KMS-11 (cell line): Measurements from ENCODE around the gene AKR1C2.
"Not testable (repeated sequence)": the region's sequence is repeated elsewhere in the genome, so short reads cannot be mapped to it uniquely, and the experiment has no call there.

Experiments used
- H2AFZ ChIP-seq: fragments of 200-600 bp; sonication (generic); 2 replicates; pipeline ENCODE4 v1.6.1; 2016; ENCODE audit warnings: antibody characterized with exemption, mixed run types, low read depth
- H3K27ac ChIP-seq: fragments of 200-600 bp; sonication (generic); 2 replicates; pipeline ENCODE4 v1.6.1; 2016; ENCODE audit warnings: mild to moderate bottlenecking, mixed run types
- H3K27me3 ChIP-seq: fragments of 200-600 bp; sonication (generic); 2 replicates; pipeline ENCODE4 v1.6.1; 2017; ENCODE audit warnings: mild to moderate bottlenecking, low read depth, mixed run types, moderate library complexity; ENCODE audit not compliant: insufficient read depth
- H3K36me3 ChIP-seq: fragments of 200-600 bp; sonication (generic); 2 replicates; pipeline ENCODE4 v1.6.1; 2017; ENCODE audit warnings: mild to moderate bottlenecking, mixed run types; ENCODE audit not compliant: insufficient read depth
- H3K4me1 ChIP-seq: fragments of 200-600 bp; sonication (generic); 2 replicates; pipeline ENCODE4 v1.6.1; 2016; ENCODE audit warnings: mild to moderate bottlenecking, low read depth, mixed run types; ENCODE audit not compliant: poor library complexity, severe bottlenecking
- H3K4me2 ChIP-seq: fragments of 200-600 bp; sonication (generic); 2 replicates; pipeline ENCODE4 v1.7.0; 2016; ENCODE audit warnings: mild to moderate bottlenecking, mixed run types
- H3K4me3 ChIP-seq: fragments of 200-600 bp; sonication (generic); IDR thresholded peaks from 2 replicates; pipeline ENCODE4 v1.6.1; 2017; ENCODE audit warnings: low read depth, low read length, mixed read lengths; ENCODE audit not compliant: insufficient read depth
- H3K79me2 ChIP-seq: fragments of 200-600 bp; sonication (generic); 2 replicates; pipeline ENCODE4 v1.6.1; 2016; ENCODE audit warnings: low read depth, mixed run types; ENCODE audit not compliant: insufficient read depth
- H3K9ac ChIP-seq: fragments of 200-600 bp; sonication (generic); 2 replicates; pipeline ENCODE4 v1.6.1; 2016; ENCODE audit warnings: mild to moderate bottlenecking, mixed run types
- H4K20me1 ChIP-seq: fragments of 200-600 bp; sonication (generic); 2 replicates; pipeline ENCODE4 v1.6.1; 2016; ENCODE audit warnings: mild to moderate bottlenecking, mixed run types; ENCODE audit not compliant: insufficient read depth
- TF ChIP-seq, protein P1 (sequence below): fragments of 200-600 bp; sonication (generic); conservative IDR thresholded peaks from 2 replicates; pipeline ENCODE4 v1.6.1; 2017; ENCODE audit warnings: low read depth, mild to moderate bottlenecking, antibody characterized with exemption, low read length, moderate library complexity, mixed read lengths

Gene AKR1C2

DNA sequence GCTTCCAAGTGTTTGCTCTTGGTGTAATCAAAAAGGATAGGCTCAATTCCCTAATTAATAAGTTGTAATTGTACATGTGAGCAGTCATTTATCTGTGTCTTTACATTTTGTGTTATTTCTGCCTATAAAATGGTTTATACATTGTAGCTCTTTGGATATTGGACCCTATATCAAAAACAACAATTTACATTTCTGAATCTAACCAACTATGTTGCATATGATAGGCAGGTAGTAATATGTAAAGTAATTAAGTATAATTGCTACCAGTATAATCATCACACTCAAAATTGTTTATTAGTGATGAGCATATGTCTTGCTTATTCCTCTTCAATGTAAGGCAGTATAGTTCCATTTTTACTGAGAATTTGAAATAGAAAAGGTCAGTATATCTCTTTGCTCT is 26.6 kb downstream of the AKR1C2 start:
- H3K79me2 ChIP-seq, result no peaks in the 10 kb centered on the region
- no peak overlapping the region for H3K27ac ChIP-seq
- H3K4me3 ChIP-seq, result no peak overlapping the region
- no peak overlapping the region for H2AFZ ChIP-seq
- no peaks in the 10 kb centered on the region for H3K36me3 ChIP-seq
- TF ChIP-seq, protein P1, sequence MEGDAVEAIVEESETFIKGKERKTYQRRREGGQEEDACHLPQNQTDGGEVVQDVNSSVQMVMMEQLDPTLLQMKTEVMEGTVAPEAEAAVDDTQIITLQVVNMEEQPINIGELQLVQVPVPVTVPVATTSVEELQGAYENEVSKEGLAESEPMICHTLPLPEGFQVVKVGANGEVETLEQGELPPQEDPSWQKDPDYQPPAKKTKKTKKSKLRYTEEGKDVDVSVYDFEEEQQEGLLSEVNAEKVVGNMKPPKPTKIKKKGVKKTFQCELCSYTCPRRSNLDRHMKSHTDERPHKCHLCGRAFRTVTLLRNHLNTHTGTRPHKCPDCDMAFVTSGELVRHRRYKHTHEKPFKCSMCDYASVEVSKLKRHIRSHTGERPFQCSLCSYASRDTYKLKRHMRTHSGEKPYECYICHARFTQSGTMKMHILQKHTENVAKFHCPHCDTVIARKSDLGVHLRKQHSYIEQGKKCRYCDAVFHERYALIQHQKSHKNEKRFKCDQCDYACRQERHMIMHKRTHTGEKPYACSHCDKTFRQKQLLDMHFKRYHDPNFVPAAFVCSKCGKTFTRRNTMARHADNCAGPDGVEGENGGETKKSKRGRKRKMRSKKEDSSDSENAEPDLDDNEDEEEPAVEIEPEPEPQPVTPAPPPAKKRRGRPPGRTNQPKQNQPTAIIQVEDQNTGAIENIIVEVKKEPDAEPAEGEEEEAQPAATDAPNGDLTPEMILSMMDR, result no peak
- no peak overlapping the region for H3K9ac ChIP-seq
- no peaks in the 10 kb centered on the region for H3K4me1 ChIP-seq
- H3K27me3 ChIP-seq, result no peaks in the 10 kb centered on the region
- no peaks in the 10 kb centered on the region for H4K20me1 ChIP-seq
- no peak overlapping the region for H3K4me2 ChIP-seq

- not testable (repeated sequence) for H3K36me3 ChIP-seq, H2AFZ ChIP-seq, H3K9ac ChIP-seq, H3K4me2 ChIP-seq, H4K20me1 ChIP-seq, H3K4me1 ChIP-seq, H3K79me2 ChIP-seq, H3K27me3 ChIP-seq, H3K4me3 ChIP-seq, H3K27ac ChIP-seq
Measured at GRCh38 chr10:4974400-4974799, 29.3 kb downstream of the AKR1C2 start.

DNA sequence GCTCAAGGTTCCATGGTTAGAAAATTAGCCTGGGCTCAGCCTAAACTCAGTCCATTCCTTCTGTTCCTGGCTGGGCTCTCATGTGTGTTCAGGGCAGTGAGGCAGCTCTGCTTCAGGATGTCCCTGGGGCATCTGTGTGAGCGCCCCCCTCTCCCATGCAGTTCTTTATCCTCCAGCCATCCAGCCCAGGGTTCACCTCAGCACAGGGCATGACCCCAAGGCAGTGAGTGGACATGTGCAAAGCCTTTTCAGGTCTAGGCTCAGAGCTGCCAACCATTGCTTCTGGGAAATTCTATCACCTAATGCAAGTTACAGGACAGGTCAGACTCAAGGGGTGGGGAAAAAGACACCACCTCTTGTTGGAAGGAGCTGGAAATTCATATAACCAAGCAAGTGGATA is 30.4 kb downstream of the AKR1C2 start:
- not testable (repeated sequence) for H3K4me3 ChIP-seq, H2AFZ ChIP-seq, H4K20me1 ChIP-seq, H3K27me3 ChIP-seq, H3K36me3 ChIP-seq, H3K9ac ChIP-seq, H3K4me2 ChIP-seq, H3K27ac ChIP-seq, H3K79me2 ChIP-seq, H3K4me1 ChIP-seq

- H3K36me3 ChIP-seq, H3K9ac ChIP-seq, H3K79me2 ChIP-seq, H3K4me3 ChIP-seq, H3K27ac ChIP-seq, H2AFZ ChIP-seq, H3K4me2 ChIP-seq, H3K27me3 ChIP-seq, H3K4me1 ChIP-seq, H4K20me1 ChIP-seq: not testable (repeated sequence)
Measured at GRCh38 chr10:4972369-4973142, 31.1 kb downstream of the AKR1C2 start.

DNA sequence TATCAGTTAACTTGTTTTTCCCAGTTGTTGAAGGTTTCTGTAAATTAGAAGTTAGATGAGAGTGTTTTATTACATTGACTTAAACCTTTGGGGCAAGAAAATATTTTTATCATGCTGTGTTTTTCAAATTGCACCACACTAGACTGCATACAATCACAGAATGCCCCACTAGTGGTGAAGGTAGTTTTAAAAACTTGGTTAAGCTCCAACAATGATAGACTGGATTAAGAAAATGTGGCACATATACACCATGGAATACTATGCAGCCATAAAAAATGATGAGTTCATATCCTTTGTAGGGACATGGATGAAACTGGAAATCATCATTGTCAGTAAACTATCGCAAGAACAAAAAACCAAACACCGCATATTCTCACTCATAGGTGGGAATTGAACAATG is 33.3 kb downstream of the AKR1C2 start:
- H3K4me3 ChIP-seq, H4K20me1 ChIP-seq, H3K4me1 ChIP-seq, H3K36me3 ChIP-seq, H3K4me2 ChIP-seq, H2AFZ ChIP-seq, H3K9ac ChIP-seq, H3K27me3 ChIP-seq, H3K27ac ChIP-seq, H3K79me2 ChIP-seq: not testable (repeated sequence)

DNA sequence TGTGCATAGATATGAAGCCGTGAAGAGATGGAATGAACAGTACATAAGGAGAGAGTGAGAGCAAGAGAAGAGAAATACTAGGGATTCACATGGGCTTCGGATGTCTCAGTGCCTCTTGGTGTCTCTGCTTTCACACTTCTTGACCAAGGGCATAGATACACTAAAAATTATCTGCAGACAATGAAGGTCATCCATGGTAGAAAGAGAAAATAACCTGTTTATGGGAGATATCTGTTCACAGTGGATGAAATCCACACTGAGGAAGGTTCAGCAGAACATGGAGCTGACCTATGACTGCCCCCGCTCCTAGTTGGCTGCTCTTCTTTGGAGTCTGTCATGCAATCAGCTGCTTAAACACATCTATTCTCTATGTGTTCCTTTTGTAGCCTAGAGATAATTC is 34.4 kb downstream of the AKR1C2 start:
- not testable (repeated sequence) for H3K4me3 ChIP-seq, H2AFZ ChIP-seq, H3K27me3 ChIP-seq, H3K9ac ChIP-seq, H3K4me2 ChIP-seq, H3K36me3 ChIP-seq, H3K27ac ChIP-seq, H4K20me1 ChIP-seq, H3K4me1 ChIP-seq, H3K79me2 ChIP-seq

GRCh38 chr10:4967189-4967588 is 36.5 kb downstream of the AKR1C2 start:
- not testable (repeated sequence) for H3K27ac ChIP-seq, H3K4me2 ChIP-seq, H2AFZ ChIP-seq, H3K4me1 ChIP-seq, H3K79me2 ChIP-seq, H3K4me3 ChIP-seq, H3K9ac ChIP-seq, H3K27me3 ChIP-seq, H3K36me3 ChIP-seq, H4K20me1 ChIP-seq

DNA sequence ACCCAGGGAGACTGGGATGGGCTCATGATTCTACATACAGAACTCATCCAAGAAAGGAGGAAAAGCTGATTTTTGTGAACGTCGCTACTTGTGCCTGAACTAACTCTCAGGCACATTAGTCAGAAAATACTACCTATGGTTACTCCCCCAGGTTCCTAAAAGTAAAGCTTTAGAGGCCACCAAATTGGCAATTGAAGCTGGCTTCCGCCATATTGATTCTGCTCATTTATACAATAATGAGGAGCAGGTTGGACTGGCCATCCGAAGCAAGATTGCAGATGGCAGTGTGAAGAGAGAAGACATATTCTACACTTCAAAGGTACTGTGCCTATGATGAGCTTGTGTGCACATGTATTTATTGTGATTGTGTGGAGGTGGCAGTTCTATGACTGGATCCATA is 37.9 kb downstream of the AKR1C2 start:
- H3K79me2 ChIP-seq, H3K27me3 ChIP-seq, H3K4me2 ChIP-seq, H3K9ac ChIP-seq, H3K36me3 ChIP-seq, H3K4me3 ChIP-seq, H3K4me1 ChIP-seq, H2AFZ ChIP-seq, H3K27ac ChIP-seq, H4K20me1 ChIP-seq: not testable (repeated sequence)

GRCh38 chr10:4963815-4964154 is 39.9 kb downstream of the AKR1C2 start:
- not testable (repeated sequence) for H3K4me2 ChIP-seq, H3K4me3 ChIP-seq, H3K4me1 ChIP-seq, H4K20me1 ChIP-seq, H3K79me2 ChIP-seq, H2AFZ ChIP-seq, H3K27me3 ChIP-seq, H3K27ac ChIP-seq, H3K9ac ChIP-seq, H3K36me3 ChIP-seq
